IPS-15b (cell line): Measurements from ENCODE around the gene NANOG.
"Not testable (repeated sequence)": the region's sequence is repeated elsewhere in the genome, so short reads cannot be mapped to it uniquely, and the experiment has no call there.

Experiments
- H3K27me3 ChIP-seq: one replicate; pipeline ENCODE4 v1.6.1; 2013; ENCODE audit warnings: low read length; ENCODE audit not compliant: control insufficient read depth, insufficient read depth
- H3K36me3 ChIP-seq: one replicate; pipeline ENCODE4 v1.6.1; 2013; ENCODE audit warnings: low read length; ENCODE audit not compliant: control insufficient read depth, insufficient read depth
- H3K4me1 ChIP-seq: one replicate; pipeline ENCODE4 v1.6.1; 2013; ENCODE audit warnings: mild to moderate bottlenecking, low read length; ENCODE audit not compliant: control insufficient read depth, insufficient read depth
- H3K4me3 ChIP-seq: one replicate; pipeline ENCODE4 v1.5.1; 2013; ENCODE audit warnings: low read depth, low read length
- H3K9ac ChIP-seq: one replicate; pipeline ENCODE4 v1.6.1; 2013; ENCODE audit warnings: low read depth, mild to moderate bottlenecking, low read length
- H3K9me3 ChIP-seq: one replicate; pipeline ENCODE4 v1.6.1; 2013; ENCODE audit warnings: mild to moderate bottlenecking, low read length; ENCODE audit not compliant: control insufficient read depth, insufficient read depth

Gene NANOG

GRCh38 chr12:7825754-7826153 is 36.6 kb downstream of the NANOG start:
- H3K4me3 ChIP-seq, H3K9ac ChIP-seq, H3K9me3 ChIP-seq, H3K4me1 ChIP-seq, H3K27me3 ChIP-seq, H3K36me3 ChIP-seq: not testable (repeated sequence)

GRCh38 chr12:7829737-7830136 is 40.5 kb downstream of the NANOG start:
- H3K9me3 ChIP-seq, H3K36me3 ChIP-seq, H3K4me3 ChIP-seq, H3K27me3 ChIP-seq, H3K4me1 ChIP-seq, H3K9ac ChIP-seq: not testable (repeated sequence)

- no peaks in the 10 kb centered on the region for H3K4me1 ChIP-seq
- H3K4me3 ChIP-seq, result no peak overlapping the region
- H3K36me3 ChIP-seq, result no peaks in the 10 kb centered on the region
- no peaks in the 10 kb centered on the region for H3K9me3 ChIP-seq
- no peak overlapping the region for H3K9ac ChIP-seq
- H3K27me3 ChIP-seq, result no peaks in the 10 kb centered on the region
Observed at GRCh38 chr12:7832059-7832696, 43.0 kb downstream of the NANOG start.

GRCh38 chr12:7833201-7833600 is 44.0 kb downstream of the NANOG start:
- not testable (repeated sequence) for H3K36me3 ChIP-seq, H3K9me3 ChIP-seq, H3K27me3 ChIP-seq, H3K4me3 ChIP-seq, H3K4me1 ChIP-seq, H3K9ac ChIP-seq

- Histone ChIP-seq H3K9me3 (no peaks in the 10 kb centered on the region), H3K27me3 (no peaks in the 10 kb centered on the region), H3K4me1 (no peaks in the 10 kb centered on the region), H3K36me3 (no peaks in the 10 kb centered on the region), H3K9ac (no peak overlapping the region), H3K4me3 (no peak overlapping the region)
Observed at GRCh38 chr12:7833831-7834230, 44.6 kb downstream of the NANOG start.

GRCh38 chr12:7834701-7835100 is 45.5 kb downstream of the NANOG start:
- H3K27me3 ChIP-seq, result no peaks in the 10 kb centered on the region
- H3K4me1 ChIP-seq, result no peaks in the 10 kb centered on the region
- no peak overlapping the region for H3K9ac ChIP-seq
- H3K36me3 ChIP-seq, result no peaks in the 10 kb centered on the region
- no peaks in the 10 kb centered on the region for H3K9me3 ChIP-seq
- no peak overlapping the region for H3K4me3 ChIP-seq

GRCh38 chr12:7835116-7835515 is 45.9 kb downstream of the NANOG start:
- H3K9me3 ChIP-seq, result no peaks in the 10 kb centered on the region
- no peak overlapping the region for H3K9ac ChIP-seq
- H3K4me1 ChIP-seq, result no peaks in the 10 kb centered on the region
- no peak overlapping the region for H3K4me3 ChIP-seq
- no peaks in the 10 kb centered on the region for H3K27me3 ChIP-seq
- H3K36me3 ChIP-seq, result no peaks in the 10 kb centered on the region

GRCh38 chr12:7835766-7836165 is 46.6 kb downstream of the NANOG start:
- no peaks in the 10 kb centered on the region for H3K27me3 ChIP-seq
- H3K4me1 ChIP-seq, result no peaks in the 10 kb centered on the region
- H3K36me3 ChIP-seq, result no peaks in the 10 kb centered on the region
- H3K9me3 ChIP-seq, result no peaks in the 10 kb centered on the region
- H3K9ac ChIP-seq, result no peak overlapping the region
- H3K4me3 ChIP-seq, result no peak overlapping the region

GRCh38 chr12:7837366-7837765 is 48.2 kb downstream of the NANOG start:
- H3K4me1 ChIP-seq, result no peaks in the 10 kb centered on the region
- H3K9ac ChIP-seq, result no peak overlapping the region
- H3K36me3 ChIP-seq, result no peaks in the 10 kb centered on the region
- H3K4me3 ChIP-seq, result no peak overlapping the region
- H3K9me3 ChIP-seq, result no peaks in the 10 kb centered on the region
- H3K27me3 ChIP-seq, result no peaks in the 10 kb centered on the region

- not testable (repeated sequence) for H3K36me3 ChIP-seq, H3K9me3 ChIP-seq, H3K9ac ChIP-seq, H3K4me3 ChIP-seq, H3K27me3 ChIP-seq, H3K4me1 ChIP-seq
Observed at GRCh38 chr12:7839226-7839625, 50.0 kb downstream of the NANOG start.

GRCh38 chr12:7839848-7840247 is 50.6 kb downstream of the NANOG start:
- H3K27me3 ChIP-seq, H3K4me1 ChIP-seq, H3K9ac ChIP-seq, H3K36me3 ChIP-seq, H3K9me3 ChIP-seq, H3K4me3 ChIP-seq: not testable (repeated sequence)

GRCh38 chr12:7842444-7842843 is 53.2 kb downstream of the NANOG start:
- not testable (repeated sequence) for H3K4me3 ChIP-seq, H3K27me3 ChIP-seq, H3K4me1 ChIP-seq, H3K9me3 ChIP-seq, H3K36me3 ChIP-seq, H3K9ac ChIP-seq

GRCh38 chr12:7843149-7843548 is 53.9 kb downstream of the NANOG start:
- H3K9ac ChIP-seq, H3K9me3 ChIP-seq, H3K27me3 ChIP-seq, H3K4me3 ChIP-seq, H3K36me3 ChIP-seq: not testable (repeated sequence)
- peaks cover 12% of the 10 kb centered on the region for H3K4me1 ChIP-seq
